ENCODE measurements around the gene FBXO44.

The FBXO44 gene

GRCh38 chr1:11646317-11646716 lies 8.4 kb upstream of the FBXO44 start:
- H4K20me1 ChIP-seq (ENCODE audit: insufficient read depth, low read length) = peaks cover 2% of the 10 kb centered on the region; the same call in 1 of the 2 replicates
- no peak overlapping the region for H3K9ac ChIP-seq (ENCODE audit: low read length)
- H3K27me3 ChIP-seq (ENCODE audit: low read depth, low read length) = no peaks in the 10 kb centered on the region
- H3K4me1 ChIP-seq (ENCODE audit: low read length) = peaks cover 6% of the 10 kb centered on the region
- no peaks in the 10 kb centered on the region for H3K79me2 ChIP-seq (ENCODE audit: low read length)
- no peak overlapping the region for H3K4me3 ChIP-seq (ENCODE audit: low read length)
- no peak overlapping the region for H3K4me2 ChIP-seq (ENCODE audit: low read length)
- H3K9me3 ChIP-seq (ENCODE audit: insufficient read depth, low read length) = no peaks in the 10 kb centered on the region
- H3K27ac ChIP-seq (ENCODE audit: low read length) = no peak overlapping the region
- TF ChIP-seq EZH2phosphoT487 (IDR thresholded peaks at IDR 0.05; ENCODE audit: low read depth) = no peak
- TF ChIP-seq, protein P1, sequence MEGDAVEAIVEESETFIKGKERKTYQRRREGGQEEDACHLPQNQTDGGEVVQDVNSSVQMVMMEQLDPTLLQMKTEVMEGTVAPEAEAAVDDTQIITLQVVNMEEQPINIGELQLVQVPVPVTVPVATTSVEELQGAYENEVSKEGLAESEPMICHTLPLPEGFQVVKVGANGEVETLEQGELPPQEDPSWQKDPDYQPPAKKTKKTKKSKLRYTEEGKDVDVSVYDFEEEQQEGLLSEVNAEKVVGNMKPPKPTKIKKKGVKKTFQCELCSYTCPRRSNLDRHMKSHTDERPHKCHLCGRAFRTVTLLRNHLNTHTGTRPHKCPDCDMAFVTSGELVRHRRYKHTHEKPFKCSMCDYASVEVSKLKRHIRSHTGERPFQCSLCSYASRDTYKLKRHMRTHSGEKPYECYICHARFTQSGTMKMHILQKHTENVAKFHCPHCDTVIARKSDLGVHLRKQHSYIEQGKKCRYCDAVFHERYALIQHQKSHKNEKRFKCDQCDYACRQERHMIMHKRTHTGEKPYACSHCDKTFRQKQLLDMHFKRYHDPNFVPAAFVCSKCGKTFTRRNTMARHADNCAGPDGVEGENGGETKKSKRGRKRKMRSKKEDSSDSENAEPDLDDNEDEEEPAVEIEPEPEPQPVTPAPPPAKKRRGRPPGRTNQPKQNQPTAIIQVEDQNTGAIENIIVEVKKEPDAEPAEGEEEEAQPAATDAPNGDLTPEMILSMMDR (IDR thresholded peaks at IDR 0.05; ENCODE audit: low read depth, low read length) = no peak
- H2AFZ ChIP-seq (ENCODE audit: low read depth, low read length) = no peak overlapping the region
- H3K36me3 ChIP-seq (replicated peaks; ENCODE audit: low read depth, low read length) = no peaks in the 10 kb centered on the region

GRCh38 chr1:11647333-11647732 lies 7.3 kb upstream of the FBXO44 start:
- no peaks in the 10 kb centered on the region for H3K27me3 ChIP-seq (ENCODE audit: low read depth, low read length)
- H4K20me1 ChIP-seq (ENCODE audit: insufficient read depth, low read length) = no peaks in the 10 kb centered on the region
- H2AFZ ChIP-seq (ENCODE audit: low read depth, low read length) = no peak overlapping the region
- H3K9ac ChIP-seq (ENCODE audit: low read length) = no peak overlapping the region
- H3K4me1 ChIP-seq (ENCODE audit: low read length) = peaks cover 7% of the 10 kb centered on the region
- no peaks in the 10 kb centered on the region for H3K79me2 ChIP-seq (ENCODE audit: low read length)
- no peak overlapping the region for H3K4me2 ChIP-seq (ENCODE audit: low read length)
- no peaks in the 10 kb centered on the region for H3K9me3 ChIP-seq (ENCODE audit: insufficient read depth, low read length)
- TF ChIP-seq, protein P1 (IDR thresholded peaks at IDR 0.05; ENCODE audit: low read depth, low read length) = no peak
- TF ChIP-seq EZH2phosphoT487 (IDR thresholded peaks at IDR 0.05; ENCODE audit: low read depth) = no peak
- no peaks in the 10 kb centered on the region for H3K36me3 ChIP-seq (replicated peaks; ENCODE audit: low read depth, low read length)
- H3K27ac ChIP-seq (ENCODE audit: low read length) = no peak overlapping the region
- H3K4me3 ChIP-seq (ENCODE audit: low read length) = no peak overlapping the region

DNA sequence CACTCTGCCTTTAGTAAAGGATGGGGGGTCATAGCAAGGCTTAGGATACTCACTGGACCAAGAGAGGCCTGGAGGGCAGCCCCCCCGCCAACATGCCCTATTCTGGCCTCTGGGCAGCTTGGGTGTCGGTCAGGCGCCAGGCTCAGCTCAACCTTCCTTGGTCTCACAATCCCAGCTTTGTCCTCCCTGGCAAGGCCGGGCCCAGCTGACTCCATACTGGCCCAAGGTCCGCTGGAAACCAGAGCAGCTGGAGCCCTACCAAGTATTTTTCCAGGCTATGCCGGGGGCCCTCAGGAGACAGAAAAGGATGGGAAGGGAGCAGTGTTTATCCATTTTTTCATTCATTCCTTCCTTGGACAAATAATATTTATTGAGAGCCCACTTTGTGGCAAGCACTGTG lies 6.6 kb upstream of the FBXO44 start:
- Histone ChIP-seq H2AFZ (ENCODE audit: low read depth, low read length) (no peak overlapping the region), H3K79me2 (ENCODE audit: low read length) (no peaks in the 10 kb centered on the region), H3K4me1 (ENCODE audit: low read length) (peaks cover 7% of the 10 kb centered on the region), H3K9ac (ENCODE audit: low read length) (no peak overlapping the region), H3K27ac (ENCODE audit: low read length) (no peak overlapping the region), H3K27me3 (ENCODE audit: low read depth, low read length) (no peaks in the 10 kb centered on the region), H3K4me2 (ENCODE audit: low read length) (no peak overlapping the region), H3K36me3 (replicated peaks; ENCODE audit: low read depth, low read length) (no peaks in the 10 kb centered on the region), H4K20me1 (ENCODE audit: insufficient read depth, low read length) (no peaks in the 10 kb centered on the region), H3K9me3 (ENCODE audit: insufficient read depth, low read length) (no peaks in the 10 kb centered on the region), H3K4me3 (ENCODE audit: low read length) (no peak overlapping the region)
- TF ChIP-seq EZH2phosphoT487 (IDR thresholded peaks at IDR 0.05; ENCODE audit: low read depth) = no peak
- TF ChIP-seq, protein P1 (IDR thresholded peaks at IDR 0.05; ENCODE audit: low read depth, low read length) = no peak

DNA sequence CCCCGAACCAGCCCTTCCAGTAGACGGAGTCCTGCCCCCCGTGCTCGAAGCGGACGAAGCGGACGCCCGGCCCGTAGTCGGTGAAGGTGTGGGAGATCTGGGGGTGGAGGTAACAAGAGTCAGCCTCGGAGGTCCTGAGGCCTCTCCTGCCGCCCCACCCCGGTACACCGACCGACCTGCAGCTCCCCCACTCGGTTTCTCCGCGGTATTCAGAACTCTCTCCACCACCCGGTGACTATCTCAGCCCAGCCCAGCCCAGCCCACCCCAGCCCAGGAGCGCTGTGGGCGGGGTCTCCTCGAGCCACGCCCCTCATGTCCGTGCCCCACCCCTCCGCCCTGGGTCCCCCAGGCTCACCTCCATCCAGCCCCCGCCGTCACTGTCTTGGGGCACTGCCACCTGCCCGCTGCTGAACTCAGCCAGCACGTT lies 5.9 kb upstream of the FBXO44 start:
- no peak overlapping the region for H3K27ac ChIP-seq (ENCODE audit: low read length)
- no peaks in the 10 kb centered on the region for H3K79me2 ChIP-seq (ENCODE audit: low read length)
- no peaks in the 10 kb centered on the region for H4K20me1 ChIP-seq (ENCODE audit: insufficient read depth, low read length)
- H3K9ac ChIP-seq (ENCODE audit: low read length) = no peak overlapping the region
- no peak overlapping the region for H3K4me3 ChIP-seq (ENCODE audit: low read length)
- H3K27me3 ChIP-seq (ENCODE audit: low read depth, low read length) = no peaks in the 10 kb centered on the region
- H3K36me3 ChIP-seq (replicated peaks; ENCODE audit: low read depth, low read length) = no peaks in the 10 kb centered on the region
- no peak overlapping the region for H3K4me2 ChIP-seq (ENCODE audit: low read length)
- no peaks in the 10 kb centered on the region for H3K9me3 ChIP-seq (ENCODE audit: insufficient read depth, low read length)
- no peak overlapping the region for H2AFZ ChIP-seq (ENCODE audit: low read depth, low read length)
- TF ChIP-seq, protein P1 (IDR thresholded peaks at IDR 0.05; ENCODE audit: low read depth, low read length) = no peak
- no peak for TF ChIP-seq EZH2phosphoT487 (IDR thresholded peaks at IDR 0.05; ENCODE audit: low read depth)
- peaks cover 7% of the 10 kb centered on the region for H3K4me1 ChIP-seq (ENCODE audit: low read length)
